ENCODE measurements around the gene P4HA3. TPM values are rescaled to one million over a fixed set of nuclear protein-coding genes. Genes with fewer than 3 reads are reported as not detected.

Gene P4HA3
- total RNA-seq, 2 experiments from 2014 or later = not detected

DNA sequence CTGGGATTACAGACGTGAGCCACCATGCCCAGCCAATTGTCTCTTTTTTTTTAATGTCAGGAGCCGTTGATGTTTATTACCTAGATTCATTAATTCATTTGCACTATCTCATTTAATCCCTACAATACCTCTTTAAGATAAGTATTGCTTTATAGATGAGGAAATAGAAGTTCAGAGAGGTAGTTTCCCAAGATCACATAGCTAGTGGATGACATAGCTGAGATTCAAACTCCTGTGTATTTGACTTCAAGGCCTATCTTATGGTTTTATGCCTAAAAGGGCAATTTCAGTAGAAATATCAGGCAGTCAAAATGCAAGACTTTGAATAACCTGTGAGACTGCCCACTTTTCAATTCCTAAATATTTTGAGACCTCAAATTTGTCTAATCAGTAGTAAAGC, 73.9 kb downstream of the P4HA3 start:
- ATAC-seq (no peak), DNase-seq (no peak)
- H3K4me3 Mint-ChIP-seq = no peak overlapping the region
- peaks cover 21% of the 10 kb centered on the region for H3K36me3 Mint-ChIP-seq
- H3K27ac Mint-ChIP-seq = no peak overlapping the region
- peaks cover 2% of the 10 kb centered on the region for H3K4me1 Mint-ChIP-seq
- CTCF ChIA-PET = interaction anchor here (1.7 kb wide), 1 partner anchor 18 kb away, joined by 4 read pairs; no protein-coding TSS in a partner anchor
- no peaks in the 10 kb centered on the region for H3K27me3 Mint-ChIP-seq
- no peaks in the 10 kb centered on the region for H3K9me3 Mint-ChIP-seq (ENCODE audit: low read depth)

DNA sequence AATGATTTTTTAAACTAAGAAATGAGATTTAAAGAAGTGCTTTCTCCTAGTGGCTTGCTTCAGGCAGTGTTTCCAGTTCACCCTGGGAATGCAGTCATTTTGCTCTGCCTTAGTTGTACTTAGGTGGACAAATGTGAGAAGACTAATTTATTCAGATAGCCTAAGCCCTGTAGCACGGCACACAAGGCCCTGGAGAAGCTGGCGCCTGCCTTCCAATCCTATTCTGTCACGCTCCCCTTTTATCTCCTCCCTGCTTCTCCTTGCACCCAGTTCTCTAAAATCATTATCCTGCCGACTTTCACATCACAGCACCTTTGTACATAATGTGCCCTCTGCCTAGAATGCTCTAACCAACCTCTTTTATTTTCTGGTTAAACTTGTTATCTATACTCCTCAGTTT, 76.3 kb downstream of the P4HA3 start:
- H3K9me3 Mint-ChIP-seq (ENCODE audit: low read depth) = no peaks in the 10 kb centered on the region
- H3K4me1 Mint-ChIP-seq = peaks cover 9% of the 10 kb centered on the region
- CTCF ChIA-PET = no interaction called here
- ATAC-seq (no peak), DNase-seq (no peak)
- H3K36me3 Mint-ChIP-seq = peaks cover 26% of the 10 kb centered on the region
- H3K27ac Mint-ChIP-seq = no peak overlapping the region
- no peak overlapping the region for H3K4me3 Mint-ChIP-seq
- no peaks in the 10 kb centered on the region for H3K27me3 Mint-ChIP-seq

DNA sequence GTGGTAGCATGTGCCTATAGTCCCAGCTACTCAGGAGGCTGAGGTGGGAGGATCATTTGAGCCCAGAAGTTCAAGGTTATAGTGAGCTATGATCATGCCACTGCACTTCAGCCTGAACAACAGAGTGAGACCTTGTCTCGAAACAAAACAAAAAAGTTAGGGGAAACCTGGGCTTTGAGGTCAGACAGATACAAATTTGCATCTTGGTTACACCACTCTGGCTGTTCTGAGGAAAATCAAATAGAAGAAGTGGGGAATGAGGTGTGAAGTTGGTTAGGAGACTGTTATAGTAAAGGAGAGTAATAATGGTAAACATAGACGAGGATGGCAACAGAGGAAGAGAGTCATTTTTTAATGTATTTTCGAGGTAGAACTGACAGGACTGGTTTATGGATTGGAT, 77.8 kb downstream of the P4HA3 start:
- Mint-ChIP-seq H3K4me3 (no peak overlapping the region), H3K27me3 (no peaks in the 10 kb centered on the region), H3K4me1 (peaks cover 9% of the 10 kb centered on the region), H3K36me3 (peaks cover 18% of the 10 kb centered on the region), H3K9me3 (ENCODE audit: low read depth) (no peaks in the 10 kb centered on the region), H3K27ac (no peak overlapping the region)
- CTCF ChIA-PET = no interaction called here
- DNase-seq (no peak), ATAC-seq (no peak)

DNA sequence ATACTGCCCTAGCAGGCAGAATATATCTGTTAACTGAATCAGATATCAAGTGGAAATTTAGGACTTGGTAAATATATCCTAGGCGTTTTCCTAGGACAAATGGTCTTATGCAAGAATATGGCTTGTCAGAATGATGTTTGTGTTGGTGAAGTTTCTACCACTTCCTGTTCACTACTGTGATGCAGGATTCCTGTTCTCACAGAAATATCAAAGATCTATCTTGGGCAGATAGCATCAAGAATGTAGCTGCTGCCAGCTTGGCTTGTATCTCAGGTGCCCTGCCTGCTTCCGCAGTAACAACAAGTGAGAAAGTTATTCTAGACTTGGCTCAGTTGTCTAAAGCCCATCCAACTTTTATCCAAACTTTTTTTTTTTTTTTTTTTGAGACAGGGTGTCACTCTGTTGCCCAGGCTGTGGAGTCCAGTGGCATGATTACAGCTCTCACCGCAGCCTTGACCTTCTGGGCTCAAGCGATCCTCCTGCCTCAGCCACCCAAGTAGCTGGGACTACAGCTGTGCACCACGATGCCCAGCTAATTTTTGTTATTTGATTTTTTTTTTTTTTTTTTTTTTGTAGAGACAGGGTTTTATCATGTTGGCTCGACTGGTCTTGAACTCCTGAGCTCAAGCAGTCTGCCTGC, 79.0 kb downstream of the P4HA3 start:
- Mint-ChIP-seq H3K4me3 (no peak overlapping the region), H3K9me3 (ENCODE audit: low read depth) (no peaks in the 10 kb centered on the region), H3K4me1 (peaks cover 9% of the 10 kb centered on the region), H3K36me3 (peaks cover 18% of the 10 kb centered on the region), H3K27ac (no peak overlapping the region), H3K27me3 (no peaks in the 10 kb centered on the region)
- ATAC-seq (no peak), DNase-seq (no peak)
- CTCF ChIA-PET = interaction anchor here (0.7 to 1.3 kb wide), 3 partner anchors 10 to 187 kb away, joined by 3 to 6 read pairs (median 4); no protein-coding TSS in a partner anchor

DNA sequence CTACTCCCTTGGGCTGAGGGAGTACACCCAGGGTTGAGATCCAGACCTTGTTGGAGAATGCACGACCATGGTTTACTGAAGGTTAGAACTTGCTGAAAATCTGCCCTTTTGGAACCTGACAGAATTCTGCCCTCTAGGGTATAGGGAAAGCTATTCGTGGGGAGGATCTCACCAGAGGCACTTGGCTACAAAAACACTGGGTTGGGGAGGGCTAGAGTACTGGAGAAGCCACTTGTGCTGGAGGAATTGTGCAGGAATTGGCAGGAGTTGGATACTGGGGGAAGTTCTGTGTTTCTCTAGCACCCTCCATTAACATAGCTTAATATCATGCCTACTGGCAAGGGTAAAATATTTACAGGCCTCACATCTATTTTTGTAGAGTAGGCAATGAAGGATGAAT, 84.5 kb downstream of the P4HA3 start:
- CTCF ChIA-PET = no interaction called here
- Mint-ChIP-seq H3K27ac (no peak overlapping the region), H3K4me3 (no peak overlapping the region), H3K4me1 (peaks cover 1% of the 10 kb centered on the region), H3K36me3 (peaks cover 29% of the 10 kb centered on the region), H3K9me3 (ENCODE audit: low read depth) (no peaks in the 10 kb centered on the region), H3K27me3 (no peaks in the 10 kb centered on the region)
- ATAC-seq (no peak), DNase-seq (no peak)

DNA sequence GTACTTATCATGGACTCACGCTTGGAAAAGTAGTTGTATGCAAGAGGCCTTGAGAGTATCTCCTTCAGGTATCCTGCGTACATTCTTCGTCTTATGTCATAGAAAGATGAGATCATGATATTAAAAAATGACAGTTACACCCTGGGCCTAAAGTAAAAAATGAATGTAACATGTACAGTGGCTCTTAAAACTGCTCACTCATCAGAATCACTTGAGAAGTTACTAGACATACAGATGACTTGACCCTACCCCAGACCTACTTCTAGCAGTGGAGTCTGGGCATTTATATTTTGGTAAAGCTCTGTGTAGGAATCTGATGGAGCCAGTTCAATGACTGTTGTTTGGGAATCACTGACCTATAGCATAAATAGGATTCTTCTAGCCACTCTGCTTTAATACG, 85.9 kb downstream of the P4HA3 start:
- no peak overlapping the region for H3K4me3 Mint-ChIP-seq

DNA sequence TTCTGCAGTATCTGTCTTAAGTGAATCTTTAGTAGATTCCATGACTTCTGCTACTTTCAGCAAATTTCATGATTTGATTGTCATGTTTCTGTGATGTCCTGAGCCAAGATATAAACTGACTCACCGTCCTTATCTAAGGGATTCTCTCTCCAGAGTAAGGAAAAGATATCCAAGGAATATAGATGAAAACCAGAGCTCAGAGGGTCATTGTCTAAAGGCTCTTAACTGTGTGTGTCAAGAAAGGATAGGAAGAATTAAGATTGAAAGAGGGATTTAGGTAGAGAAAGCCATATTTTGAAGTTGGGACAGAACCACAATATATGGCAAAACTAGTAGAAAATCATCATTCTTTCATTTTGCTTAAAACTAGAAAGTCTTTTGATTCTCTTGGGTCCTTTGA, 89.6 kb downstream of the P4HA3 start:
- Mint-ChIP-seq H3K4me1 (no peaks in the 10 kb centered on the region), H3K27ac (no peak overlapping the region), H3K4me3 (no peak overlapping the region), H3K27me3 (no peaks in the 10 kb centered on the region), H3K9me3 (ENCODE audit: low read depth) (no peaks in the 10 kb centered on the region), H3K36me3 (peaks cover 17% of the 10 kb centered on the region)
- ATAC-seq (no peak), DNase-seq (no peak)
- CTCF ChIA-PET = interaction anchor here (0.6 to 1.0 kb wide), 2 partner anchors 25 to 610 kb away, joined by 3 read pairs; no protein-coding TSS in a partner anchor

More for the DNA sequence above, 85.9 kb downstream of the P4HA3 start:
- Mint-ChIP-seq H3K27ac (no peak overlapping the region), H3K4me1 (no peaks in the 10 kb centered on the region), H3K36me3 (peaks cover 24% of the 10 kb centered on the region), H3K27me3 (no peaks in the 10 kb centered on the region), H3K9me3 (ENCODE audit: low read depth) (no peaks in the 10 kb centered on the region)
- DNase-seq = no peak
- no peak for ATAC-seq
- CTCF ChIA-PET = no interaction called here

DNA sequence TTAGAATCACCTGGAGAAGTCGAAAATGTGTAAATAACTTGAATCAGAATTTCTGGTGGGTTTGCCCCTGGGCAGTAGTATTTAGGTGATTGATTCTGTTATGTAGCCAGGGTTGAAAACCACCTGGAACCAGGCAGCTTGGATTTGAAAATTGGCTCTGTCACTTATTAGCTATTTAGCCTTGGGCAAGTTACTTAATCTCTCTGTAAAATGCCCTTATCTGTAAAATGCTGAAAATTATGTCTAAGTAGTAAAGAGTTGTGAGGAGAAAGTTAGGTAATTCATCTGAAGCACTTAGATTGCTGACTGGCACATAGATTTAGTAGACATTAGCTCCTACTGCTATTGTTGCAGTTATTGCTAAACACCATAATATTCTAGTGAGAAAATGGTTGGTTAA, 91.1 kb downstream of the P4HA3 start:
- no peak for DNase-seq
- peaks cover 5% of the 10 kb centered on the region for H3K9me3 Mint-ChIP-seq (ENCODE audit: low read depth)
- H3K27ac Mint-ChIP-seq = no peak overlapping the region
- peaks cover 21% of the 10 kb centered on the region for H3K36me3 Mint-ChIP-seq
- no peaks in the 10 kb centered on the region for H3K4me1 Mint-ChIP-seq
- H3K4me3 Mint-ChIP-seq = no peak overlapping the region
- CTCF ChIA-PET = no interaction called here
- H3K27me3 Mint-ChIP-seq = no peaks in the 10 kb centered on the region
- no peak for ATAC-seq

Other genes with a start within 250 kb of the P4HA3 start
- gene C2CD3, start 140.6 kb downstream of the P4HA3 start, total RNA-seq = 10 to 100 TPM; 40.2 to 47.1 TPM
- 10 to 100 TPM; 28.5 to 30.9 TPM for gene PPME1, start 140.4 kb downstream of the P4HA3 start, total RNA-seq
- 10 to 100 TPM; 10.1 to 13.1 TPM for gene PGM2L1, start 86.8 kb upstream of the P4HA3 start, total RNA-seq
- under 1 TPM in 1 of 2 experiments, not detected in 1; 0.16 TPM for gene KCNE3, start 155.9 kb upstream of the P4HA3 start, total RNA-seq
- 1 to 10 TPM in 1 of 2 experiments, under 1 TPM in 1; 0.82 to 2.5 TPM for gene LIPT2, start 182.1 kb upstream of the P4HA3 start, total RNA-seq

Data from activated CD8-positive, alpha-beta memory T cell treated with anti-CD3 and anti-CD28 coated beads, Interleukin-2, amount 10 ng/mL, durations not matched to agents 7 days and 5 days (primary cell).